Measurements from ENCODE around the gene DLGAP1. TPM values are rescaled to one million over a fixed set of nuclear protein-coding genes. Genes with fewer than 3 reads are reported as not detected.

Gene DLGAP1
- total and polyA plus RNA-seq, 4 donors = 16.5 to 30.7 (median 29.7) TPM

GRCh38 chr18:3916082-3916481 lies 539.0 kb downstream of the DLGAP1 start:
- Histone ChIP-seq H3K4me1 (ENCODE audit: control insufficient read depth, insufficient read depth, low read length) (no peaks in the 10 kb centered on the region), H3K27ac (ENCODE audit: low read depth, low read length) (no peak overlapping the region), H3K36me3 (ENCODE audit: control insufficient read depth, insufficient read depth, low read length) (no peaks in the 10 kb centered on the region), H3K9me3 (ENCODE audit: control insufficient read depth, insufficient read depth, low read length) (no peaks in the 10 kb centered on the region), H3K4me3 (ENCODE audit: low read depth, low read length) (no peak overlapping the region), H3K27me3 (ENCODE audit: control insufficient read depth, insufficient read depth, low read length) (no peaks in the 10 kb centered on the region)
- DNase-seq (ENCODE audit: low read depth in 4 of 6, low spot score in 6 of 6) = peak in 2 of 6 donors; percentile 22 to 62
- 51% methylated on average over 6 of the region's 7 CpGs for WGBS (ENCODE audit: insufficient coverage)

- H3K4me3 ChIP-seq (ENCODE audit: low read depth, low read length) = no peak overlapping the region
- H3K9me3 ChIP-seq (ENCODE audit: control insufficient read depth, insufficient read depth, low read length) = no peaks in the 10 kb centered on the region
- H3K36me3 ChIP-seq (ENCODE audit: control insufficient read depth, insufficient read depth, low read length) = no peaks in the 10 kb centered on the region
- H3K27me3 ChIP-seq (ENCODE audit: control insufficient read depth, insufficient read depth, low read length) = no peaks in the 10 kb centered on the region
- no CpG with 5 or more reads among the region's 2 CpGs for WGBS (ENCODE audit: insufficient coverage)
- H3K4me1 ChIP-seq (ENCODE audit: control insufficient read depth, insufficient read depth, low read length) = no peaks in the 10 kb centered on the region
- DNase-seq (ENCODE audit: low read depth in 4 of 6, low spot score in 6 of 6) = no peak
- no peak overlapping the region for H3K27ac ChIP-seq (ENCODE audit: low read depth, low read length)
These were observed 540.1 kb downstream of the DLGAP1 start for GRCh38 chr18:3914833-3915610.

GRCh38 chr18:3914109-3914508 lies 541.0 kb downstream of the DLGAP1 start:
- Histone ChIP-seq H3K27me3 (ENCODE audit: control insufficient read depth, insufficient read depth, low read length) (no peaks in the 10 kb centered on the region), H3K4me3 (ENCODE audit: low read depth, low read length) (no peak overlapping the region), H3K36me3 (ENCODE audit: control insufficient read depth, insufficient read depth, low read length) (no peaks in the 10 kb centered on the region), H3K9me3 (ENCODE audit: control insufficient read depth, insufficient read depth, low read length) (no peaks in the 10 kb centered on the region), H3K4me1 (ENCODE audit: control insufficient read depth, insufficient read depth, low read length) (no peaks in the 10 kb centered on the region), H3K27ac (ENCODE audit: low read depth, low read length) (no peak overlapping the region)
- no CpG with 5 or more reads among the region's 3 CpGs for WGBS (ENCODE audit: insufficient coverage)
- no peak for DNase-seq (ENCODE audit: low read depth in 4 of 6, low spot score in 6 of 6)

- Histone ChIP-seq H3K4me3 (ENCODE audit: low read depth, low read length) (no peak overlapping the region), H3K36me3 (ENCODE audit: control insufficient read depth, insufficient read depth, low read length) (no peaks in the 10 kb centered on the region), H3K4me1 (ENCODE audit: control insufficient read depth, insufficient read depth, low read length) (no peaks in the 10 kb centered on the region), H3K27me3 (ENCODE audit: control insufficient read depth, insufficient read depth, low read length) (no peaks in the 10 kb centered on the region), H3K9me3 (ENCODE audit: control insufficient read depth, insufficient read depth, low read length) (no peaks in the 10 kb centered on the region), H3K27ac (ENCODE audit: low read depth, low read length) (no peak overlapping the region)
- 86% methylated on average over 1 of the region's 1 CpG for WGBS (ENCODE audit: insufficient coverage)
- DNase-seq (ENCODE audit: low read depth in 4 of 6, low spot score in 6 of 6) = no peak
These were observed 542.4 kb downstream of the DLGAP1 start for GRCh38 chr18:3912705-3913104.

GRCh38 chr18:3911413-3911812 lies 543.7 kb downstream of the DLGAP1 start:
- Histone ChIP-seq H3K4me1 (ENCODE audit: control insufficient read depth, insufficient read depth, low read length) (no peaks in the 10 kb centered on the region), H3K9me3 (ENCODE audit: control insufficient read depth, insufficient read depth, low read length) (no peaks in the 10 kb centered on the region), H3K4me3 (ENCODE audit: low read depth, low read length) (no peak overlapping the region), H3K27ac (ENCODE audit: low read depth, low read length) (no peak overlapping the region), H3K36me3 (ENCODE audit: control insufficient read depth, insufficient read depth, low read length) (no peaks in the 10 kb centered on the region), H3K27me3 (ENCODE audit: control insufficient read depth, insufficient read depth, low read length) (no peaks in the 10 kb centered on the region)
- DNase-seq (ENCODE audit: low read depth in 4 of 6, low spot score in 6 of 6) = peak in 1 of 6 donors; percentile 44

DNA sequence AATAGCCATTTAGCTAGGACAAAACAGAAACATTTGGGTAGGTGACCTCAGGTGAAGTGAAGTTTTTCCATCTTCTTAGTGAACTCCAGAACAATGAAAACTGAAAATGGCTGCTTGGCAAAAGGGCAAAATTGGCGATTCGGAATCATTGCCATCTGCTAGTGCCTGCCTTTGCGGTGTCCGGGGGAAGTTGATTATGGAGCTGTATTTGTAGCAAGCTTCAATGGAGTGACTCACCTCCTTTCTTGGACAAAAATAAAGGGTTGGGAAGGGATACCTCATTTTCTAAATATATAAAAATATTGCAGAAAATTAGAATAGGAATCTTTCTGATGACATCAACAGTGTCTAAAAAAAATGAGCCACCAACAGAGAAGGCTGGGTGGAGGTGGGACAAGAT lies 544.6 kb downstream of the DLGAP1 start:
- Histone ChIP-seq H3K36me3 (ENCODE audit: control insufficient read depth, insufficient read depth, low read length) (no peaks in the 10 kb centered on the region), H3K27ac (ENCODE audit: low read depth, low read length) (no peak overlapping the region), H3K27me3 (ENCODE audit: control insufficient read depth, insufficient read depth, low read length) (no peaks in the 10 kb centered on the region), H3K9me3 (ENCODE audit: control insufficient read depth, insufficient read depth, low read length) (no peaks in the 10 kb centered on the region), H3K4me3 (ENCODE audit: low read depth, low read length) (no peak overlapping the region), H3K4me1 (ENCODE audit: control insufficient read depth, insufficient read depth, low read length) (no peaks in the 10 kb centered on the region)
- whole genome bisulfite sequencing (ENCODE audit: insufficient coverage) = 88% methylated on average over 2 of the region's 4 CpGs
- no peak for DNase-seq (ENCODE audit: low read depth in 4 of 6, low spot score in 6 of 6)

DNA sequence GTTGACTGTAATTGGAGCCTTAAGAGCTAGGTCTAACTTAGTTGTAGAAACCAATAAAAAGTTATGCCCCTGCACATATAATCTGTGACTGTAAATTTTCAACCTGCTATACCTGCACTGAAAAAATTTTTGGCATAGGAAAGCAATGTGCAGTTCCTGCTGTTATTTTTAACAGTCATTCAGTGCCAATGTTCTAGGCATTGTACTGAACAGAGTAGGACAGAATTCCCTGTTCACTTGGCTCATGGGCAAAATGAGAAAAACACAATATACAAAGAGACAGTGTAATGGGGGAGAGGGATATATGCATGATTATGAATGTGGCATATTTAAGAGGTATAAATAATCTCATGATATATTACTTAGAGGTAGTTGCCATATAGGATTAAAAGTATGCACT lies 547.2 kb downstream of the DLGAP1 start:
- no peaks in the 10 kb centered on the region for H3K27me3 ChIP-seq (ENCODE audit: control insufficient read depth, insufficient read depth, low read length)
- no peaks in the 10 kb centered on the region for H3K4me1 ChIP-seq (ENCODE audit: control insufficient read depth, insufficient read depth, low read length)
- H3K27ac ChIP-seq (ENCODE audit: low read depth, low read length) = no peak overlapping the region
- no peak for DNase-seq (ENCODE audit: low read depth in 4 of 6, low spot score in 6 of 6)
- H3K4me3 ChIP-seq (ENCODE audit: low read depth, low read length) = no peak overlapping the region
- H3K9me3 ChIP-seq (ENCODE audit: control insufficient read depth, insufficient read depth, low read length) = no peaks in the 10 kb centered on the region
- H3K36me3 ChIP-seq (ENCODE audit: control insufficient read depth, insufficient read depth, low read length) = no peaks in the 10 kb centered on the region

DNA sequence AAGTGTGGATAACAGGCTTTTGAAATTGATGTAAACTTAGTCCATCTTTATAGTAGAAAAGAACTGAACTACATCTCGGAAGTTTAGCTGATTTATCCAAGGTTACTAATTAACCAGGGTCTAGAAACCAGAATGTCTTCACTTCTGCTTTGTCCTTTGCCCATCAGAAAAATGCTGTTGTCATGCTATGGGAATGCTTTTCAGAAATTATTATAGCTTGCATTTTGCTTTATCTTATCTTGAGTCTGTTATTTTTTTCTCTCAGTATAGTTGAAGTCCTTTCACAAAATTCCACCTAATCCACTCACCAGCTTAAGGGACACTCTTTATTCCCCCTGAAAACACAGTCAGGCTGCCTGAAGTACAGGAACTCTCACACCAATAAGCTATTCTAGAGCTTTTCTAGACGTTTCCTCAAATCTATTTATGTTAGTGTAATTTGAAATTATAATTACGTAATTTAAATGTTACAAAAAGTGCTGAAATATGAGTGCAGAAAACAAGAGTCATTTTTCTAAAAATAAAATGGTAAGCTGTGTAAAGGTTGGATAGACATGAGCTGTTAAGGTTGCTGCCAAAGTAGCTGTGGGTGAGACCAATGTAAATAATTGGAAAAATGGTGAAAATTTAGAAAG lies 548.9 kb downstream of the DLGAP1 start:
- DNase-seq (ENCODE audit: low read depth in 4 of 6, low spot score in 6 of 6) = no peak
- Histone ChIP-seq H3K4me1 (ENCODE audit: control insufficient read depth, insufficient read depth, low read length) (no peaks in the 10 kb centered on the region), H3K4me3 (ENCODE audit: low read depth, low read length) (no peak overlapping the region), H3K27ac (ENCODE audit: low read depth, low read length) (no peak overlapping the region), H3K9me3 (ENCODE audit: control insufficient read depth, insufficient read depth, low read length) (no peaks in the 10 kb centered on the region), H3K36me3 (ENCODE audit: control insufficient read depth, insufficient read depth, low read length) (no peaks in the 10 kb centered on the region), H3K27me3 (ENCODE audit: control insufficient read depth, insufficient read depth, low read length) (no peaks in the 10 kb centered on the region)
- WGBS (ENCODE audit: insufficient coverage) = 100% methylated on average over 1 of the region's 3 CpGs

- WGBS (ENCODE audit: insufficient coverage) = no CpG with 5 or more reads among the region's 2 CpGs
- no peak overlapping the region for H3K27ac ChIP-seq (ENCODE audit: low read depth, low read length)
These were observed 551.8 kb downstream of the DLGAP1 start for GRCh38 chr18:3903337-3903736.

GRCh38 chr18:3902676-3903075 lies 552.4 kb downstream of the DLGAP1 start:
- Histone ChIP-seq H3K27me3 (ENCODE audit: control insufficient read depth, insufficient read depth, low read length) (no peaks in the 10 kb centered on the region), H3K4me1 (ENCODE audit: control insufficient read depth, insufficient read depth, low read length) (no peaks in the 10 kb centered on the region), H3K4me3 (ENCODE audit: low read depth, low read length) (no peak overlapping the region), H3K36me3 (ENCODE audit: control insufficient read depth, insufficient read depth, low read length) (no peaks in the 10 kb centered on the region), H3K9me3 (ENCODE audit: control insufficient read depth, insufficient read depth, low read length) (no peaks in the 10 kb centered on the region), H3K27ac (ENCODE audit: low read depth, low read length) (no peak overlapping the region)
- WGBS (ENCODE audit: insufficient coverage) = 50% methylated on average over 1 of the region's 2 CpGs
- DNase-seq (ENCODE audit: low read depth in 4 of 6, low spot score in 6 of 6) = no peak

More at GRCh38 chr18:3903337-3903736, 551.8 kb downstream of the DLGAP1 start:
- Histone ChIP-seq H3K36me3 (ENCODE audit: control insufficient read depth, insufficient read depth, low read length) (no peaks in the 10 kb centered on the region), H3K4me1 (ENCODE audit: control insufficient read depth, insufficient read depth, low read length) (no peaks in the 10 kb centered on the region), H3K4me3 (ENCODE audit: low read depth, low read length) (no peak overlapping the region), H3K9me3 (ENCODE audit: control insufficient read depth, insufficient read depth, low read length) (no peaks in the 10 kb centered on the region), H3K27me3 (ENCODE audit: control insufficient read depth, insufficient read depth, low read length) (no peaks in the 10 kb centered on the region)
- DNase-seq (ENCODE audit: low read depth in 4 of 6, low spot score in 6 of 6) = no peak

All from spinal cord (tissue), 10 donors.